Measurements from ENCODE around the gene DUX4.
"Not testable (repeated sequence)": the region's sequence is repeated elsewhere in the genome, so short reads cannot be mapped to it uniquely, and the experiment has no call there.

Gene DUX4

GRCh38 chr4:190173428-190173827 lies at the start of gene DUX4:
DUX4 (plus strand) TSS chr4:190173774; CDS start chr4:190173774, 0 bp downstream.
- not testable (repeated sequence) for DNase-seq

- not testable (repeated sequence) for DNase-seq
Observed at GRCh38 chr4:190175436-190175835, 1.9 kb downstream of the DUX4 start.

GRCh38 chr4:190177727-190178605 lies 4.4 kb downstream of the DUX4 start:
- not testable (repeated sequence) for DNase-seq

GRCh38 chr4:190178606-190178990 lies 5.0 kb downstream of the DUX4 start:
- DNase-seq = not testable (repeated sequence)

- DNase-seq = not testable (repeated sequence)
Observed at GRCh38 chr4:190179030-190179739, 5.6 kb downstream of the DUX4 start.

- DNase-seq = not testable (repeated sequence)
Observed at GRCh38 chr4:190179740-190180094, 6.1 kb downstream of the DUX4 start.

GRCh38 chr4:190180947-190181346 lies 7.4 kb downstream of the DUX4 start:
- not testable (repeated sequence) for DNase-seq

- DNase-seq = not testable (repeated sequence)
Observed at GRCh38 chr4:190181481-190182100, 8.0 kb downstream of the DUX4 start.

- DNase-seq = not testable (repeated sequence)
Observed at GRCh38 chr4:190203510-190203909, 29.9 kb downstream of the DUX4 start.
